WI38 (cell line): Measurements from ENCODE around the gene DSCAML1.

ENCODE experiments used
- H3K4me3 ChIP-seq: 2 replicates; pipeline ENCODE4 v1.5.1; 2011; ENCODE audit warnings: low read depth, mild to moderate bottlenecking, control low read depth, low read length
- CTCF ChIP-seq: IDR thresholded peaks from 2 replicates; pipeline ENCODE4 v1.5.1; 2012; ENCODE audit warnings: low read depth, mild to moderate bottlenecking, control low read depth, low read length

DSCAML1 gene

GRCh38 chr11:117738246-117738957 is 58.6 kb downstream of the DSCAML1 start:
- no peak for TF ChIP-seq CTCF
- H3K4me3 ChIP-seq = no peak overlapping the region

- no peak for TF ChIP-seq CTCF
- H3K4me3 ChIP-seq = no peak overlapping the region
These were observed 61.6 kb downstream of the DSCAML1 start for GRCh38 chr11:117735350-117735977.

GRCh38 chr11:117734601-117735024 is 62.4 kb downstream of the DSCAML1 start:
- no peak for TF ChIP-seq CTCF
- no peak overlapping the region for H3K4me3 ChIP-seq

- no peak for TF ChIP-seq CTCF
- no peak overlapping the region for H3K4me3 ChIP-seq
These were observed 63.7 kb downstream of the DSCAML1 start for GRCh38 chr11:117733316-117733715.

- no peak for TF ChIP-seq CTCF
- no peak overlapping the region for H3K4me3 ChIP-seq
These were observed 65.2 kb downstream of the DSCAML1 start for GRCh38 chr11:117731722-117732290.

- no peak for TF ChIP-seq CTCF
- H3K4me3 ChIP-seq = no peak overlapping the region
These were observed 66.7 kb downstream of the DSCAML1 start for GRCh38 chr11:117730208-117730800.
